ENCODE data around the gene NKIRAS1.
A peak's percentile ranks its signal among the peaks of the same experiment; 100 is the strongest.

The NKIRAS1 gene

GRCh38 chr3:23928524-23928923 is 11.7 kb upstream of the NKIRAS1 start:
- TF ChIP-seq SPI1 (IDR thresholded peaks at IDR 0.05; ENCODE audit: borderline replicate concordance, low read depth) = peak; percentile 56
- TF ChIP-seq GABPA (IDR thresholded peaks at IDR 0.05; ENCODE audit: low read depth) = no peak

GRCh38 chr3:23926736-23927135 is 9.9 kb upstream of the NKIRAS1 start:
- no peak overlapping the region for H3K4me3 ChIP-seq (replicated peaks; ENCODE audit: insufficient read depth, low read length)
- H3K27me3 ChIP-seq (ENCODE audit: insufficient read depth, poor library complexity, severe bottlenecking) = no peaks in the 10 kb centered on the region
- no peak overlapping the region for H3K27ac ChIP-seq (replicated peaks)
- TF ChIP-seq POLR2AphosphoS5 (IDR thresholded peaks at IDR 0.05; ENCODE audit: low read depth) (no peak), SPI1 (IDR thresholded peaks at IDR 0.05; ENCODE audit: borderline replicate concordance, low read depth) (no peak), GABPA (IDR thresholded peaks at IDR 0.05; ENCODE audit: low read depth) (no peak), CTCF (IDR thresholded peaks at IDR 0.05; ENCODE audit: insufficient read depth, low read length) (no peak), REST (IDR thresholded peaks at IDR 0.05; ENCODE audit: insufficient replicate concordance, low read depth) (no peak)
- DNase-seq (ENCODE audit: low read depth in 1 of 2, low spot score in 1 of 2) = no peak

More at GRCh38 chr3:23928524-23928923, 11.7 kb upstream of the NKIRAS1 start:
- DNase-seq (ENCODE audit: low read depth in 1 of 2, low spot score in 1 of 2) = peak in 1 of 2 experiments; percentile 38
- Histone ChIP-seq H3K4me3 (replicated peaks; ENCODE audit: insufficient read depth, low read length) (no peak overlapping the region), H3K27ac (replicated peaks) (no peak overlapping the region), H3K27me3 (ENCODE audit: insufficient read depth, poor library complexity, severe bottlenecking) (no peaks in the 10 kb centered on the region)

- TF ChIP-seq SPI1 (IDR thresholded peaks at IDR 0.05; ENCODE audit: borderline replicate concordance, low read depth) (no peak), POLR2AphosphoS5 (IDR thresholded peaks at IDR 0.05; ENCODE audit: low read depth) (no peak), GABPA (IDR thresholded peaks at IDR 0.05; ENCODE audit: low read depth) (no peak), REST (IDR thresholded peaks at IDR 0.05; ENCODE audit: insufficient replicate concordance, low read depth) (no peak), CTCF (IDR thresholded peaks at IDR 0.05; ENCODE audit: insufficient read depth, low read length) (no peak)
- Histone ChIP-seq H3K27me3 (ENCODE audit: insufficient read depth, poor library complexity, severe bottlenecking) (no peaks in the 10 kb centered on the region), H3K27ac (replicated peaks) (no peak overlapping the region), H3K4me3 (replicated peaks; ENCODE audit: insufficient read depth, low read length) (no peak overlapping the region)
- no peak for DNase-seq (ENCODE audit: low read depth in 1 of 2, low spot score in 1 of 2)
Observed at GRCh38 chr3:23926246-23926645, 9.5 kb upstream of the NKIRAS1 start.

GRCh38 chr3:23923786-23924185 is 7.0 kb upstream of the NKIRAS1 start:
- TF ChIP-seq CTCF (IDR thresholded peaks at IDR 0.05; ENCODE audit: insufficient read depth, low read length) (no peak), SPI1 (IDR thresholded peaks at IDR 0.05; ENCODE audit: borderline replicate concordance, low read depth) (no peak), POLR2AphosphoS5 (IDR thresholded peaks at IDR 0.05; ENCODE audit: low read depth) (no peak), GABPA (IDR thresholded peaks at IDR 0.05; ENCODE audit: low read depth) (no peak), REST (IDR thresholded peaks at IDR 0.05; ENCODE audit: insufficient replicate concordance, low read depth) (no peak)
- no peak for DNase-seq (ENCODE audit: low read depth in 1 of 2, low spot score in 1 of 2)
- Histone ChIP-seq H3K27ac (replicated peaks) (no peak overlapping the region), H3K27me3 (ENCODE audit: insufficient read depth, poor library complexity, severe bottlenecking) (no peaks in the 10 kb centered on the region), H3K4me3 (replicated peaks; ENCODE audit: insufficient read depth, low read length) (no peak overlapping the region)
